Measurements from ENCODE around the gene LSM11.

The LSM11 gene

GRCh38 chr5:157778121-157778805 lies 34.8 kb downstream of the LSM11 start:
- no peak for DNase-seq

GRCh38 chr5:157779221-157779620 lies 35.7 kb downstream of the LSM11 start:
- no peak for DNase-seq

- no peak for DNase-seq
These were observed 42.3 kb downstream of the LSM11 start for GRCh38 chr5:157785801-157786200.

- no peak for DNase-seq
These were observed 49.8 kb downstream of the LSM11 start for GRCh38 chr5:157793301-157793700.

- no peak for DNase-seq
These were observed 56.1 kb downstream of the LSM11 start for GRCh38 chr5:157799578-157799977.

GRCh38 chr5:157800137-157800536 lies 56.6 kb downstream of the LSM11 start:
- no peak for DNase-seq

GRCh38 chr5:157802736-157803135 lies 59.2 kb downstream of the LSM11 start:
- no peak for DNase-seq

GRCh38 chr5:157808043-157808442 lies 64.5 kb downstream of the LSM11 start:
- no peak for DNase-seq
